Measurements from ENCODE around the gene DDX1.

DDX1 gene

DNA sequence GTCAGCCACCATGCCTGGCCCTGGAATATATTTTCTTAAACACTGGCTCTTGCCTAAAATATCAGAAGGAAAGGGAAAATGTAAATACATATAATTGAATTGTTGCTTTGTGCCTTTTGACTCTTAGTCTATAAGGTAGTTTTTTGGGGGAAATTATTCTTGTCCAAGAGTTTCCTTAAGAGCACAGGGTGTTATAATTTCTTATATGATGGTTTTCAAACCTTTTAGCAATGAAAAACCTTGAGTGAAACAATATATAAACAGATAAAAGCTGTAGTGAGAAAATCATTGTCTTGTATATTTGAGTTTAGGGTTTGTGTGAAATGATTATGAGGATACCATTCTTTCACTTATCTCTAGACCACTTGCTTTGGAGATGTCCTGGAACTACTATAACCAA is 40.2 kb downstream of the DDX1 start:
- DNase-seq, result no peak

GRCh38 chr2:15633043-15633970 is 41.6 kb downstream of the DDX1 start:
- DNase-seq, result no peak

DNA sequence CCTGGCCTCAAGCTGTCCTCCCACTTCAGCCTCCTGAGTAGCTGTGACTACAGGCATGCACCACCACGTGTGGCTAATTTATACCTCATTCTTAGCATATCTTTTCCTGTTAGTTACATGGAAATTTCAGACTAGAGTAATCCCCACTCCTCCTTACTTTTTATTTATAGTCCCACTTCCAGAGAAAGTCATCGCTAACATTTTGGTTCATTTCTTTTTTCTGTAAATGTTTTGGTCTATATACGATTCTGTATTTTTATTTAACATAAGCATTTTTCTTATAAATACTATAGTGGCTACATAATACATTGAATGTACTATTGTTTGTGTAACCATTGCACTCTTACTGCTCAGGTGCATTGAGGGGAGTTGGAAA is 42.3 kb downstream of the DDX1 start:
- DNase-seq, result no peak

DNA sequence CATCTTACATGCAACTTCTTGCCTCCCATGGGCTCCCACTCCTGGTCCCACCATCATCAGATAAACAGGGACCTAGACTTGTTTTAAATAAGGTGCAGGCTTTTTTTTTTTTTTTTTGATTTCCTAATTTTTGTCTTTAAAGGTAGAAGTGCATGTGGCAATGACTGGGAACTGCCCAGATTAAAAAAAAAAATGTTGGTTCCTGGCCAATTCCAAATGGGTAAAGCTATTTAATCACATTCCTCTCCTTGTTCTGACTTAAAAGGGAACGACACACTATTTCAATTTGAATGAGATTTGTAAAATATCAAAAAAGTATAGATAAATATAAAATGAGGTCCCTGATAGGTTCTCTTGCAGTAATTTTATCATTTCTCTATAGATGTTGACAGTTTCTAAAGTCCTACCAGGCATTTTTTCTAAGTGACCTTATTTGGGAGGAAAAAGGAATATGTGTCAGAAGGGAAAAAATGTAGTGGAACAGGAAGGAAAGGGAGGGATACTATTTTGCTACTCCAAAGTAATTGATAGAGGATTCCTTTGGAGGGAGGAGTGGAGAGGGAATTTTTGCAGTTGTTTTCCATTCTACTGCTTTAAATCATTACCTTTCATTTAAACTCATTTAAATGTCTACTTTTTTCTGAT is 43.3 kb downstream of the DDX1 start:
- DNase-seq, result no peak

DNA sequence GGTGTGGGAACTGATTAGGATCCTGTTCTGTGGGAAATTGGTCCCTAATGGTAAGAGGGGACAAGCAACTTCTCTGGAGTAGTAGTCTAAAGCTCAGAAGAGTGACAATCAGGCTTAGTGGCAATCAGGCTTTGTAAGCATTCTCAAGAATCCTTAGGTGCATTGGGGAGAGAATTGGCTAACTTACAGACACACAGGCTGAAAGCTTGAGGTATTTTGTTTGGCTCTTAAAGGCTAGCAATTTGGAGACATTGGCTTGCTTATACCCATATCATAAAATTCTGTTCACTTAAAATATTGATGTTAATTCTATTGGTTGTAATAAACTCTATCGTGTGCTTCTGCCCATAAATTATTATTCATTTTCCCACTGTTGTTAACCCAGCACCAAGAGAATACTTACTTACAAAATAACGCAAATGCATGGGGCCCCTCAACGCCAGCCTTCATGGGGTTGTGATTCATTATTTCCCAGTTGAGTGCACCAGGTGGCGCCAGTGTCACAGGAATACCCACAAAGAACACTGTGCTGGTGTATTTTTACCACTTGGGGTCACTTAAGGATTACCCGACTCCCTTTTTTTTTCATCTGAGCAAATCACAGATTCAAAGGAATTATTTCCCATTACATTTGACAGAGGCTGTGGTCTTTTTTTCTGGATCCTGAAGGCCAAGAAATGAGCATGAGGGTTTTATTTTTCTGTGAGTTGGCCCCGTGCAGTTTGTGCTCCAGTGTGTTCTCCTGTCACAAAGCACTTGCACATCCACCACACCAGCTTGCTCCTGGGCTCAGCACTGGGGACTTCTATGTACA is 45.5 kb downstream of the DDX1 start:
- peak; percentile 6 for DNase-seq

DNA sequence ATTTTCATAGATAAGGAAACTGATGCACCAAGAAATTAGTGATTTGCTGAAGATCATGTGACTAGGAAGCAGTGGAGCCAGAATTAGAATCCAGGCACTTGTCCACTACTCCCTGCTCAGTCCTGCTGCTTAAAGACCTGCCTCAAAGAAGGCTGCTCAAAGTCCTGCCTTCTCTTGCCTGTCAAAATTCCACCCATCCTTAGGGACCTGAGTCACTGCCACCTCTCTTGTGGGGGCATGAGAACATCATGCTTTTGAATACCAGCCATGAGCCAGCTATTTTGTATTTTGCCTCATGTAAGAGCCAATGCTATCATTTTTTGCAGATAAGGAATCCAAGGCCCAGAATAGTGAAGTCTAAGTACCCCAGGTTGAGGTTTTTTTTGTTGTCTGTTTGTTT is 47.1 kb downstream of the DDX1 start:
- DNase-seq, result no peak

DNA sequence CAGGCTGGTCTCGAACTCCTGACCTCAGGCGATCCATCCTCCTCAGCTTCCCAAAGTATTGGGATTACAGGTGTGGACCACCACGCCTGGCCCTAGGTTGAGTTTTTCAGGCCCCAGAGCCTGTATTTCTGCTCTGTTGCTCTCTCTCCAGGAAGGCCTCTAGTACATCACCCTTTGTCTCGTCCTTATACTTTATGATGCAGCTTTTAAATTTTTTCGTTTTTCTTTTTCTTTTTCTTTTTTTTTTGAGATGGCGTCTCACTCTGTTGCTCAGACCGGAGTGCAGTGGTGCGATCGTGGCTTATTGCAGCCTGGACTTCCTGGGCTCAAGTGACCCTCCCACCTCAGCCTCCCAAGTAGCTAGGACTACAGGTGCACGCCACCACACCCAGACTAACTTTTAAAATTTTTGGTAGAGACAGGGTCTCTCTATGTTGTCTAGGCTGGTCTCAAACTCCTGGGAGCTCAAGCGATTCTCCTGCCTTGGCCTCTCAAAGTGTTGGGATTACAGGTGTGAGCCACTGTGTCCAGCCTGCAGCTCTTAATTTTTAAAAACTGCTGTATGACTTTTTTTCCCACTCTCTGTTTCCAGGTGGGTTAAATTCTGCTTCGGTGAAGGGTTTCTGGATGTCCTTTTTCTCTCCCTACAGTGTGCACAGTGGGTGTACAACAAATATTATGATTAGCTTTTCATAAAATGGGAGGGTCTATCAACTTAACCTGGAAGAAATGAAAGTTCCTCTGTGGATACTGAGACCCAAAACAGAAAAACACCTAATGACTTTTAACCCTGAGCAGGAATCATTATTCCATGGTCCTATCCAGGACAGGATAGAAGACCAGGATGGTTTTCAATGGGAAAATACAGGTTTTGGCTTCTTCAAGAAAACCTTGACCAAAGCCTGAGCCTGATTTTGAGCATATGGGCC is 47.9 kb downstream of the DDX1 start:
- DNase-seq, result no peak

GRCh38 chr2:15640261-15640711 is 48.6 kb downstream of the DDX1 start:
- no peak for DNase-seq

DNA sequence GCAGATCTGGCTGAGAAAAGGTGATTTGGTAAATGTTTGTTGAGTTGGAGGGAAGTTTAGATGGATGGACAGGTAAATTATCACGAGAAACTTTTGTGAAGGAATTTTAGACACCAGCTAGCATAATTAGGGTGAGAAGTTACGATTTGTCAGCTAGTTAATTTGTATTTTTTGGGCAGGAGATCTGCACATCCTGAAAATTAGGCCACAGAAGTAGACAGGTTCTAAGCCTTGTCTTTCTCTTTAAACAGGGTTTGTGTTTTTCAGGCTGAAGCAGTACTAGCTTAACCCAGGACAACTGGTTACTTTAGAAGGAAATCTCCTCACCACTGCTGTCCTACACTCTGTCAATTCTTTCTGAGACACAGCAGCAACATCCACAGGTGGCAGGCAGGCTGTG is 49.1 kb downstream of the DDX1 start:
- DNase-seq, result no peak

- DNase-seq, result no peak
Observed at GRCh38 chr2:15641530-15641982, 49.9 kb downstream of the DDX1 start.

- DNase-seq, result no peak
Observed at GRCh38 chr2:15642011-15642814, 50.5 kb downstream of the DDX1 start.

DNA sequence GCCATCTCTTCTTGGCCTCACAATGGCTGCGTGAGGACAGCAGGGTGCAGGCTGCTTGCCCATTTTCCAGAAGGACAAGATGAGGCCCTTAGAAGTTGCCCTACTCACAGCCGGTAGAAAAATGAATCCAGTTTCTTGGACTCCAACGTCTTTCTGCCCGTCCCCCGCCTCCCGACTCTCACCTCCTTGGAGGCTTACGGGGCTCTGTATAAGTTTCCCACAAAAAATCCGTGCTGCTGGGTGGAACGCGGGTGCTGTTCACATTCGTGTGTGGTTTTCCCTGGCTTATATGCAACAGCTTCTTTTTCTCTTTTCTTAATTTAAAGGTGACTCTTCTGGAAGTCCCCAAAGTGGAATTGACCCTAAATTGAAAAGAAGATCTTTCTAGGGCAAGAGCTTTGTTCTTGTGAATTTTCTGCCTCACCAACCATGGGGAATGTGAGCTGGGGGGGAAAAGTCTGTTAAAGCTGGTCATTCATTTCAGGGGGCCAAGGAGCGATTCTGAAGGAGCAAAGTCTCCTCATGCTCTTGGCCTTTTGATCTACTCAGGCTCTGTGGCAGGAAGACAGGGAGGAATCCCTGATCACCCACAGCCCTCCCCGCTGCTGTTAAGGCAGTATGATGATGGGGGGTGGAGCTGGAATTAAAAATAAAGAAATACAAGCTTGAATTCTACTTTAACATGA is 51.3 kb downstream of the DDX1 start:
- DNase-seq, result no peak

GRCh38 chr2:15643791-15644585 is 52.3 kb downstream of the DDX1 start:
- no peak for DNase-seq

- DNase-seq, result no peak
Observed at GRCh38 chr2:15645300-15645699, 53.6 kb downstream of the DDX1 start.

DNA sequence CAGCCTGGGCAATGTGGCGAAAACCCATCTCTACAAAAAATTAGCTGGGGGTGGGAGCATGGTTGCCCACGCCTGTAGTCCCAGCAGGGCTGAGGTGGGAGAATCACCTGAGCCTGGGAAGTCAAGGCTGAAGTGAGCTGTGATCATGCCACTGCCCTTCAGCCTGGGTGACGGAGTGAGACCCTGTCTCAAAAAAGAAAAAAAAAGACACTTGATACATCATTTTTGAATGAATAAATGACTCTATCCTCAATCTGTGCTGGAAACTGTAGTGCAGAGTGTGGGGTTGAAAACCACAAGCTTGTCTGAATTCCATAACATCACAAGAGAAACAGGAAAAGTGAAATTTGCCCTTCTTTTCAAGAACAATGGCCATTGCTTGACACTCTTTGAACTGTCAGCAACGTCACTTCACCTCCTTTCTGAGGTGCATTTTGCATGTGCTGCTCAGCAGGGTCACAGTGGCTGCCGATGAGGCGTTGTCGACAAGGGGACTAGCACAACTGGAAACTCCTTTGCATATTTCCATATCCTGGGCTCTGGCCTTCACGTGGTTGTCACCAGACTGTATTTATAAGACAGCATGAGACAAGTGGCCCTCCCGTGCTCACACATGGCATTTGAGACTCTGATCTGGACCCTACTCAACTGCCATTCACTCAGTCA is 54.2 kb downstream of the DDX1 start:
- no peak for DNase-seq

DNA sequence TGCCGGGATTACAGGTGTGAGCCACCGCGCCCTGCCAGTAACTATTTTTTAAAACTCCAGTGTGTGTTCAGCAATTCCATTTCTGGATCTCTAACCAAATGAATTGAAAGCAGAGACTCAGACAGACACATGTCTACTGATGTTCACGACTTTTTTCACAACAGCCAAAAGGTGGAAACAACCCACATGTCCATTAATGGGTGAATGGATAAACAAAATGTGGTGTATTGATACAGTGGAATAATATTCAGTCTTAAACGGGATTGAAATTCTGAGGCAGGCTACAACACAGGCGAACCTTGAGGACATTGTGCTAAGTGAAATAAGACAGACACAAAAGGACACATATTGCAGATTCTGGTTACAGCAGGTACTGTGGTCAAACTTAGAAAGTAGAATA is 55.0 kb downstream of the DDX1 start:
- no peak for DNase-seq

DNA sequence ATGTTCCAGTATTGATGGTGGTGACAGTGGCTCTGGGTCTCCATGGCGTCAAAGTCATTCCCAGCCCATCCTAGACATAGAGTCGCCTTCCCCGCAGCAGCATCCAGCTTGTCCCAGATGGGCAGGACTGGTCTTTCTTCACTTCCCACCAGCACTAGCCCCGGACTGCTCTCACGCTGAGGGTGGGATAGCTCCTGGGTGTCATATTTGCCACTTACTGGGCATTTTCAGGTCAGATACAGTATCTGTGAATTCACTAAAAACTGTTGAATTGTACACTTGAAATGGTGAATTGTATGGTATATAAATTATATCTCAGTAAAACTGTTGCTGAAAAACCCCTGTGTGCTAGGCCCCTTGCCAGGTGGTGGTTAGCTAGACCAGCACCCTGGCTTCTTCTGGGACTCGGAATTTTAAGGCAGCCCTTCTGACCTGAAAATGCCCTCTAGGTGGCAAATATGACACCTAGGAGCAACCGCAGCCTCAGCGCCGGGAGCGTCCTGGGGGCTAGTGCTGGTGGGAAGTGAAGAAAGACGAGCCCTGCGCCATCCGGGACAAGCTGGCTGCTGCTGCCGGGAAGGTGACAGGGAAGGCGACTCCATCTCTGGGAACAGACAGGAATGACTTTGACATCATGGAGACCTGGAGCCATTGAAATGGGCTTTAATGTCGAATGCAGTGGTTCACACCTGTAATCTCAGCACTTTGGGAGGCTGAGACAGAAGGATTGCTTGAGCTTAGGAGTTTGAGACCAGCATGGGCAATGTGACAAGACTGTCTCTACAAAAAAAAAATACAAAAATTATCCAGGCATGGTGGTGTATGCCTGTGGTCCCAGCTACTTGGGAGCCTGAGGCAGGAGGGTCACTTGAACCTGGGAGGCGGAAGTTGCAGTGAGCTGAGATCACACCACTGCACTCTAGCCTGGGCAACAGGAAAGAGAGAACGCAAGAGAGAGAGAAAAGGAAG is 56.2 kb downstream of the DDX1 start:
- no peak for DNase-seq
